Right lobe of liver (tissue), 4 donors: ENCODE data around the gene DDX10.

Experiments used
- POLR2A ChIP-seq: fragments of 450-650 bp; IDR thresholded peaks from one replicate; pipeline ENCODE4 v1.6.1; 2017; ENCODE audit warnings: antibody characterized with exemption, mild to moderate bottlenecking
- TF ChIP-seq, protein P1 (sequence below), 4 donors: fragments of 200-600 bp in 3 of 4; fragments of 450-650 bp in 1 of 4; IDR thresholded peaks; one replicate each; pipeline versions ENCODE4 v1.5.1 to v1.8.0; 2016 to 2022; ENCODE audit warnings: antibody characterized with exemption in 4 of 4, mild to moderate bottlenecking in 2 of 4
- donor health status: DM: no; HTN: no; CAD: no.
- donor health status: DM: no; HTN: no; CAD: no.
- donor health status: DM: no; HTN: yes; CAD: no.

DNA sequence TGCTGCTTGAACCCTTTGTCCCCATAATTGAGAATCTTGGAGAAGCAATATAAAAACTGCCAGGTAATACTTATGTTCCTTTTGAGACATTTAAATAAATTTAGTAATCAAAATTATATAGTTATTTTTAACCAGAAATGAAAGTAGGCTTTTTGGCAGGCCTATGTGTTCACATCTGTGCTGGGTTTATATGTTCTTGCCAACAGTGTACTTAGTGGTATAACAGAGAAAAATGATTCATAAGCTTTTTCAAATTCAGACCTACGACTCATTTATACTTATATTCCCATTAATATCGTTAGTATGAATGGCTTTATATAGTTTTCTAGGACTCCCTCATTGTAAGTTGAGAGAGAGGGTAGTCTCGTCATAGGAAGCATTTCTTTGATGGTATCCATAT, 79.0 kb downstream of the DDX10 start:
- TF ChIP-seq, protein P1, sequence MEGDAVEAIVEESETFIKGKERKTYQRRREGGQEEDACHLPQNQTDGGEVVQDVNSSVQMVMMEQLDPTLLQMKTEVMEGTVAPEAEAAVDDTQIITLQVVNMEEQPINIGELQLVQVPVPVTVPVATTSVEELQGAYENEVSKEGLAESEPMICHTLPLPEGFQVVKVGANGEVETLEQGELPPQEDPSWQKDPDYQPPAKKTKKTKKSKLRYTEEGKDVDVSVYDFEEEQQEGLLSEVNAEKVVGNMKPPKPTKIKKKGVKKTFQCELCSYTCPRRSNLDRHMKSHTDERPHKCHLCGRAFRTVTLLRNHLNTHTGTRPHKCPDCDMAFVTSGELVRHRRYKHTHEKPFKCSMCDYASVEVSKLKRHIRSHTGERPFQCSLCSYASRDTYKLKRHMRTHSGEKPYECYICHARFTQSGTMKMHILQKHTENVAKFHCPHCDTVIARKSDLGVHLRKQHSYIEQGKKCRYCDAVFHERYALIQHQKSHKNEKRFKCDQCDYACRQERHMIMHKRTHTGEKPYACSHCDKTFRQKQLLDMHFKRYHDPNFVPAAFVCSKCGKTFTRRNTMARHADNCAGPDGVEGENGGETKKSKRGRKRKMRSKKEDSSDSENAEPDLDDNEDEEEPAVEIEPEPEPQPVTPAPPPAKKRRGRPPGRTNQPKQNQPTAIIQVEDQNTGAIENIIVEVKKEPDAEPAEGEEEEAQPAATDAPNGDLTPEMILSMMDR (IDR thresholded peaks at IDR 0.05): no peak
- TF ChIP-seq POLR2A: no peak
